AG09309 (cell line): ENCODE measurements around the gene MAPRE2.
A peak's percentile ranks its signal among the peaks of the same experiment; 100 is the strongest.

Source experiments
- DNase-seq: peaks from one replicate; pipeline ENCODE4 v3.0.0-alpha.2; 2010; ENCODE audit warnings: low read depth
- H3K4me3 ChIP-seq: 2 replicates; pipeline ENCODE4 v1.5.1; 2011; ENCODE audit warnings: mild to moderate bottlenecking, low read depth, low read length, moderate library complexity; ENCODE audit not compliant: control insufficient read depth
- TF ChIP-seq, protein P1 (sequence below): IDR thresholded peaks from 2 replicates; pipeline ENCODE4 v1.5.1; 2011; ENCODE audit warnings: mild to moderate bottlenecking, low read depth, low read length, inconsistent platforms; ENCODE audit not compliant: insufficient read depth, control insufficient read depth; ENCODE audit errors: missing control alignments

MAPRE2 gene

DNA sequence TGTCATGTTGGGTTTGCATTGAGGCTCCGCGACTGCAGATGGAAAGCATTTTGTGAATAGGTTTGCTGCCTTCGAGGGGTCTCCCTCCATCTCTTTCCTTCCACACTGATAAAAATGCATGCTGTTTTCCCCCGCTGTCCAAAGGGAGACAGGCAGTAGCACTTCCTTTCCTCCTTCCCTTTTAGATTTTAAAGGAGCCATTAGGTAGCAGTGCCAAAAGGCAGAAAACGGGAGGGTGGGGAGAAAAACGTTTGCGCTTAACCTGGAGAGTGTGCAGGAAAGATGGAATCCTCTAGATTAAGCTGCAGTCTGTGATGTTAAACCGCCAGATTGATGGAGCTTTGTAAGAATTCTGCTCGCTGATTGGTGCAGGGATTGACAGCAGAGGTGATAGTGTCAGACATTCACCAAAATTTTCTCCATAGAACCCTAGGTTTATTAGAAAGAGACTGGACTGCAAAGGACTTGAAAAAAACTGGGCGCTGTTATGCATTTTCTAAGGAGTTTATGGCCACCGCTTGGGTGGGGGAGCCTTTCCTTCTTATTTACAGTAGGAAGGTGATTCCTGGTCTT is 688 bp downstream of the MAPRE2 start:
- TF ChIP-seq, protein P1, sequence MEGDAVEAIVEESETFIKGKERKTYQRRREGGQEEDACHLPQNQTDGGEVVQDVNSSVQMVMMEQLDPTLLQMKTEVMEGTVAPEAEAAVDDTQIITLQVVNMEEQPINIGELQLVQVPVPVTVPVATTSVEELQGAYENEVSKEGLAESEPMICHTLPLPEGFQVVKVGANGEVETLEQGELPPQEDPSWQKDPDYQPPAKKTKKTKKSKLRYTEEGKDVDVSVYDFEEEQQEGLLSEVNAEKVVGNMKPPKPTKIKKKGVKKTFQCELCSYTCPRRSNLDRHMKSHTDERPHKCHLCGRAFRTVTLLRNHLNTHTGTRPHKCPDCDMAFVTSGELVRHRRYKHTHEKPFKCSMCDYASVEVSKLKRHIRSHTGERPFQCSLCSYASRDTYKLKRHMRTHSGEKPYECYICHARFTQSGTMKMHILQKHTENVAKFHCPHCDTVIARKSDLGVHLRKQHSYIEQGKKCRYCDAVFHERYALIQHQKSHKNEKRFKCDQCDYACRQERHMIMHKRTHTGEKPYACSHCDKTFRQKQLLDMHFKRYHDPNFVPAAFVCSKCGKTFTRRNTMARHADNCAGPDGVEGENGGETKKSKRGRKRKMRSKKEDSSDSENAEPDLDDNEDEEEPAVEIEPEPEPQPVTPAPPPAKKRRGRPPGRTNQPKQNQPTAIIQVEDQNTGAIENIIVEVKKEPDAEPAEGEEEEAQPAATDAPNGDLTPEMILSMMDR = no peak
- H3K4me3 ChIP-seq = peak overlapping the region; percentile 94
- DNase-seq = no peak

DNA sequence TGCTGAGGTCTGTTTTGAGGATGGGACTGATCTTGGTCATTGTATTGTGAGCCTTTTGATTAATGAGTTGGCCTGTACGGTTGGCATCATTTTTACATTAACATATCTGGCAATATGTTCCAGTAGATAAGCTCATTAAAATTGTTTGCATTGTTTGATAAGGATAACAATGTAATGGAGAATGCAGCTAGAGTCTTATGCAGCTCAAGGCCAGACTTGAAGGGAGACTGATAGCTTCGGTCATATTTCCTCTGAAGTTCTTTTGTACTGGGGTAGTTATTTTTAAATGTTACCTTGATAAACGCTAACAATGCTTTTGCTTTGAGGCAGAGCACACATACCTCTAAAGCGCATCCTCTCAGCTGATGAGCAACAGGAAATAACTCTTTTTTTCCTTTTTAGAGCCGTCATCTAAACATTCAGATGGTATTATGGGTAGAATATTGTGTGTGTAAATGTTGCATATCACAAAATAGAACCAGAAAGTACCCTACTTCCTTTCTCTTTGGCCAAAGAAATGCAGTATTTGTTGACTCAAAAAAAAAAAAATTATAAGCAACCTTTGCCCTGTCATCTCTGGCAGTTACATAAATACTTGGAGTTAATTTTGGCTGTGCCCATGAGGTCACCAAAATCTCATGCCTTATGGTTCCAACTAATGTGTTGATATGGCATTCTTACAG is 1.3 kb downstream of the MAPRE2 start:
- H3K4me3 ChIP-seq = peak overlapping the region; percentile 94
- TF ChIP-seq, protein P1 = no peak
- no peak for DNase-seq

DNA sequence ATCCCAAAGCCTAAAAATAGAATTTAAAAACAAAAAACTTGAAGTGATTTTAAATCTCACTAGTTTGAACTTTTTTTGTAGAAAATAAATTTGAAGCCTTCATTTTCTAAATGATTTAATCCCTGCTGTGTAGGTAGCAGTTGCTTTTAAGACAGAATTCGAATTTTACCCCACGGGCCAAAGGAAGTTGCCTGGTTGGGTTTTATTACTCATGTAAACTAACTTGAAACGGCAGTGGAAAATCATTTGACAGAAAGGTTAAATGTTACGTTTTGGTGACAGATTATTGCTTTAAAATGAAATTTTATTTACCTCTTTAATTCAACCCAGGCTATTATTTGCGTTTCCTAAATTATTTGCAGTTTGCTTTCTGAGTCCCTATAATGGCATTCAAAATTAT is 2.0 kb downstream of the MAPRE2 start:
- TF ChIP-seq, protein P1 = no peak
- no peak for DNase-seq
- no peak overlapping the region for H3K4me3 ChIP-seq

DNA sequence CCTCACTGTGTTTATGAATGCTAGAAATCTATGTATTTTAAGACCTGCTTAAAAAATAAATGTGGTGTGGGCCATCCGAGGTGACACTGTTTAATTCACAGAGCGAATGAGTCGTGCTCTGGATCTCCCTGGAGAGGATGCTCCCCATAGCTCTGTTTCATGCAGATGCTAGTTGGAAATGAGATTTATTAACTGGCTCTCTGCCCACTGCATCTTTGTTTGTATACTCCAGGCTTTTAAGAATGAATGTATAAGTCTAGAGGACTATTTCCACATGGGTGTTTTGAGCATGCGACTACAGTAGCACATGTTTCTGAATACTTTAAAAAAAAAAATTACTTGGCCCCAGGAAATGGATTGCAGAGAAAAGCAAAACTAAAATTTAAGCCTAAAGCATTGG is 3.9 kb downstream of the MAPRE2 start:
- no peak overlapping the region for H3K4me3 ChIP-seq
- no peak for DNase-seq
- TF ChIP-seq, protein P1 = no peak

DNA sequence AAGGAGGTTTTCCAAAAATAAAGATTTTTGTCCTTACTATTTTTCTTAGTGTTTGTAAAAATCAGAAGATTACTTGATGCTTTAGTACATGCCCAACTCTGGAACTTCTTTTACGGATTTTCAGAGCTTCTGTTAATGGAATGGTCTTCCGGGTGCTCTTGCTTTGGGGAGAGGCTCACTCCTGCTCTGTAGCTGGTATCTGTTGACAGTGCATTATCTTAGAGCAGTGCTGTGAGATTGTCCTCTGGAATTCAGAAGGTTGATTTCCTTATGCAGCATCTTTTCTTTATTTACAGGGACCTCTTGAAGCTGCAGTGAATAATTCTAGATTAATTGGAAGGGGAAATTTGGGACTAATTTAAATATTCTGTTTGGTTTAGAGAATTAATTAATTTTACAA is 4.6 kb downstream of the MAPRE2 start:
- TF ChIP-seq, protein P1 = no peak
- H3K4me3 ChIP-seq = no peak overlapping the region
- DNase-seq = no peak

DNA sequence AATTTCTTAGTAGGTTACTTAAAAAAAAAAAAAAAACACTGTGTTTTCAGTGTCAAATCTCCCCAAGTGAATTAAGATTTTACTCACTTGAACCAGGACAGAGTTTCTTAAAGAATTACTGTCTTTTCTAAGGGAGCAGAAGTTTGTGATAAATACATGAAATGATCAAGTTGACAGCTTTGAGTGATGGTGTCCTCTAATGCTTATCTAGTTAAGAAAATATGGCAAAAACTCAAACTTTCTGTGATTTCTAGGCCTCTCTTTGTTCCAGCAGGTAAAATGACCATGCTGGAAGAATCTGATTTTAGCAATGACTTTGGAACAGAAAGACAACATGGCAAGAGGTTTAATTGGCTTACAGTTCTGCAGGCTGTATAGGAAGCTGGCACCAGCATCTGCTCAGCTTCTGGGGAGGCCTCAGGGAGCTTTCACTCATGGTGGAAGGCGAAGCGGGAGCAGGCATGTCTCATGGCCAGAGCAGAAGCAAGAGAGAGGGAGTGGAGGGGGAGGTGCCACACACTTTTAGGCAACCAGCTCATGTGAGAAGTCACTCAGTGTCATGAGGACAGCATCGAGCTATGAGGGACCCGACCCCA is 6.6 kb downstream of the MAPRE2 start:
- no peak for DNase-seq
- TF ChIP-seq, protein P1 = no peak
- H3K4me3 ChIP-seq = no peak overlapping the region
